ENCODE results near the gene CERS4. TPM values are rescaled to one million over a fixed set of nuclear protein-coding genes. Genes with fewer than 3 reads are reported as not detected.

The CERS4 gene
- total RNA-seq, 4 donors from 2014 or later: 2.1 to 4.0 (median 2.7) TPM

DNA sequence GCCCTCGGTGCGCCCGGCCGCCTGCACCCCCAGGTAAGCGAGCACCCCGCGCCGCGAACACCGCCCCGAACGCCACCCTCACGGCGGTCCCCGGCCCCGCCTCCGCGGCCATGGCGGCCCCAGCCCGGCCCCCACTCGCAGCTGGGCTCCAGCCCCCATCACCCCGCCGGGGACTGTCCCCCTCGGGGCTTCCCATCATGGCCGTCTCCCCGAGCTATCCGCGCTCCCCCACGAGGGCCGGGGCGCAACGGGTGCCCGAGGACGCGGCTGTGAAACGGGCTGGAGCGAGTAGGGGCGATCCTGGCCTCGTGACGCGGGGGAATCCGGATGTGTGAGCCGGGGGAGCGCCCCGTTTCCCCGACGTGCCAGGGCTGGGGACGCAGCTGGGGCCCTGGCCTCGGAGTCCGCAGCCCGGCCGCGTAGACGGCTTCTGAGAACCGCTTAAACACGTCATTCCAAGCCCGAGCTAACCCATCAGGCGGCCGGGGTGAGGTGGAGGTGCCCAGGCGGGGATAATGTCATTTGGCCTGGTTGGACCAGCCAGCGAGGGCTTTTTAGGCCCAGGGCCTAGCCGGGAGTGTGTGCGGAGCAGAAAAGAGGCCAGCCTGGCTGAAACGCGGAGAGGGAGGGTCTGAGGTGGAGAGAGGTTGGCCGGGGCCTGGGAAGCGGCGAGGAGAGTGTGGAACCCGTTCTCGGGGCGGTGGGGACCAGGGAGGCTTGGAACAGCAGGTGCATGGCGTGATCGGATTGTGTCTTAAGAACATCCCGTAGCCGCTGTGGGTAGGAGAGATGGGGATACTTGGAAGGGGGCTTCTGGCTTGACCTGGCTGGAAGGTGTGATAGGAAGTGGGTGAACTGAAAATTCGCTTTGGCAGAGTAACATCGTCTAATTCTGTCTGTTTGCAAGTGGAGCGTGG, 550 bp downstream of the CERS4 start:
- Histone ChIP-seq H3K9me3 (no peaks in the 10 kb centered on the region), H3K36me3 (no peaks in the 10 kb centered on the region), H3K27me3 (peaks cover 7 to 14% (median 10%) of the 10 kb centered on the region in 3 donors), H3K4me1 (no peaks in the 10 kb centered on the region), H3K27ac (peak overlapping the region; percentile 30 to 53 (median 44)), H3K4me3 (peak overlapping the region; percentile 50 to 63 (median 58))
- TF ChIP-seq, protein P1, sequence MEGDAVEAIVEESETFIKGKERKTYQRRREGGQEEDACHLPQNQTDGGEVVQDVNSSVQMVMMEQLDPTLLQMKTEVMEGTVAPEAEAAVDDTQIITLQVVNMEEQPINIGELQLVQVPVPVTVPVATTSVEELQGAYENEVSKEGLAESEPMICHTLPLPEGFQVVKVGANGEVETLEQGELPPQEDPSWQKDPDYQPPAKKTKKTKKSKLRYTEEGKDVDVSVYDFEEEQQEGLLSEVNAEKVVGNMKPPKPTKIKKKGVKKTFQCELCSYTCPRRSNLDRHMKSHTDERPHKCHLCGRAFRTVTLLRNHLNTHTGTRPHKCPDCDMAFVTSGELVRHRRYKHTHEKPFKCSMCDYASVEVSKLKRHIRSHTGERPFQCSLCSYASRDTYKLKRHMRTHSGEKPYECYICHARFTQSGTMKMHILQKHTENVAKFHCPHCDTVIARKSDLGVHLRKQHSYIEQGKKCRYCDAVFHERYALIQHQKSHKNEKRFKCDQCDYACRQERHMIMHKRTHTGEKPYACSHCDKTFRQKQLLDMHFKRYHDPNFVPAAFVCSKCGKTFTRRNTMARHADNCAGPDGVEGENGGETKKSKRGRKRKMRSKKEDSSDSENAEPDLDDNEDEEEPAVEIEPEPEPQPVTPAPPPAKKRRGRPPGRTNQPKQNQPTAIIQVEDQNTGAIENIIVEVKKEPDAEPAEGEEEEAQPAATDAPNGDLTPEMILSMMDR (IDR thresholded peaks at IDR 0.05 in 4 of 5, conservative IDR thresholded peaks at IDR 0.05 in 1 of 5): no peak
- TF ChIP-seq POLR2A (IDR thresholded peaks at IDR 0.05): peak in 1 of 2 donors; percentile 21
- in situ Hi-C loops (cut with MboI; ENCODE audit: low sequenced_read_pairs in 4 of 4) (no loop called here), intact Hi-C loops (cut with DNase I; ENCODE audit: low total_unique reads) (loop anchor here (1.0 kb wide), 1 partner anchor 42 kb away; no protein-coding TSS in a partner anchor)
- DNase-seq: no peak
- ATAC-seq: no peak

DNA sequence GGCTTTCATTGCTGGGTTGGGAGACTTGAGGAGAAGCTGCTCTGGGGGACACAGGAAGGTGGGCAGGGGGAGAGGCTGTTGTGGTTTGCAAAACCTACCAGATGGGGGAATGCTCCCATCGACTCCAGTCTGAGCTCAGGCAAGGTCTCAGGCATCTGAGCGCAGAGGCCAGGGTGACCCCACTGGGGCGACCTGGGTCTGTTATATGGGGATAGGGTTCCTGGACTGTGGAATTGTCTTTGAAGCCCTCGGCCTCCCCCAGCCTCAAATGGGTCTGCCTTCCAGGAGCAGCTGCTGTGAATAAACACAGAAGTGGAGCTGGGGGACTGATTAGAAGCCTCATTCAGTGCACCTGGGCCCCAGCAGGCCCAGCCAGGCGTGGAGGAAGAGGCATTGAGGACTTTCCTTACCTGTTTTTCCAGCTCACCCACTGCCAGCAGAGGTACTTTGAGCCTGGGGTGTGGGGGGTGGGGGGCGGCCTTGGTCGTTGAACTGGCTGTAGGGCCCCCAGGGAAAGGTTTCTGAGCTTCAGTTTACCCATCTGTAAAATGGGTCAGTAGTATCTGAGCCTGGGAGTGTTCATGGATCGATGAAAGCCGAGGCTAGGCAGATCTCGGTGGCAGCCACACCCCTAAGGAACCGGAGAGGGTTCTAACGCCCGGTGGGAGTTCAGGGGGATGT, 1.4 kb downstream of the CERS4 start:
- Histone ChIP-seq H3K27ac (no peak overlapping the region), H3K9me3 (no peaks in the 10 kb centered on the region)
- in situ Hi-C loops (cut with MboI; ENCODE audit: low sequenced_read_pairs in 4 of 4): no loop called here

DNA sequence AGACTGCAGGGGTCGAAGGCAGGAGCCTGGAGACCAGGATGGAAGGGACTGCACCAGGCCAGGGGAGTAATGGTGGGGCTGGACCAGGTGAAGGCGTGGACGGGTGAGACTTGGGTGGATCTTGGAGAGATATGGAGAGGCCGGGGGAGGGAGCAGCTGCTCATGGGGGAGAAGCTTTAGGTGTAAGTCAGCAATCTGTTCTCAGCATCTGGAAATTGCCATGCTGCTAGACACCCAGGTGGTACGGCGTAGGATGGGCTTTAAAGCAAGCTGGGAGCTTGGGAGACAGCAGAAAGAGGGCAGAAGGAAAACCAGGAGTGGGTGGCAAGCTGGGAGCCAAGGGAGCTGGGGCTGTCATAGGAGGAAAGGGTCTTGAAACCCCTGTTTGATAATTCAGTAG, 3.0 kb downstream of the CERS4 start:
- Histone ChIP-seq H3K27me3 (peaks cover 7 to 14% (median 10%) of the 10 kb centered on the region in 3 donors), H3K36me3 (no peaks in the 10 kb centered on the region)
- in situ Hi-C loops (cut with MboI; ENCODE audit: low sequenced_read_pairs in 4 of 4): no loop called here

More for the DNA sequence above, 1.4 kb downstream of the CERS4 start:
- TF ChIP-seq, protein P1 (IDR thresholded peaks at IDR 0.05 in 4 of 5, conservative IDR thresholded peaks at IDR 0.05 in 1 of 5): no peak
- TF ChIP-seq POLR2A (IDR thresholded peaks at IDR 0.05): no peak
- ATAC-seq (no peak), DNase-seq (no peak)
- peak overlapping the region in 1 of 4 donors; percentile 63 for H3K4me3 ChIP-seq
- peaks cover 7 to 14% (median 10%) of the 10 kb centered on the region in 3 donors for H3K27me3 ChIP-seq
- no peaks in the 10 kb centered on the region for H3K4me1 ChIP-seq
- no peaks in the 10 kb centered on the region for H3K36me3 ChIP-seq
- intact Hi-C loops (cut with DNase I; ENCODE audit: low total_unique reads): no loop called here

DNA sequence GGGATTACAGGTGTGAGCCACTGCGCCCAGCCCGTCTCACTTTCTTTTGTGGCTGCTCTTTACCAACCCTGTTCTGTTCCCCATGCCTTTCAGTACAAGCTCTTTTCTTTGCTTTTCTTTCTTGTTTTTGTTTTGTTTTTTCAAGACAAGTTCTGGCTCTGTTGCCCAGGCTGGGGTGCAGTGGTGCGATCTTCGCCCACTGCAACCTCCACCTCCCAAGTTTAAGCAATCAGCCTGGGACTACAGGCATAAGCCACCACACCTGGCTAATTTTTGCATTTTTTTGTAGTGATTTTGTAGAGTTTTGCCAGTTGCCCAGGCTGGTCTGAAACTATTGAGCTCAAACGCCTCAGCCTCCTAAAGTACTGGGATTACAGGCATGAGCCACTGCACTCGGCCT, 3.7 kb downstream of the CERS4 start:
- in situ Hi-C loops (cut with MboI; ENCODE audit: low sequenced_read_pairs in 4 of 4): no loop called here
- TF ChIP-seq POLR2A (IDR thresholded peaks at IDR 0.05): no peak
- TF ChIP-seq, protein P1 (IDR thresholded peaks at IDR 0.05 in 4 of 5, conservative IDR thresholded peaks at IDR 0.05 in 1 of 5): no peak

More for the DNA sequence above, 3.0 kb downstream of the CERS4 start:
- Histone ChIP-seq H3K9me3 (no peaks in the 10 kb centered on the region), H3K27ac (no peak overlapping the region), H3K4me3 (no peak overlapping the region), H3K4me1 (no peaks in the 10 kb centered on the region)
- intact Hi-C loops (cut with DNase I; ENCODE audit: low total_unique reads): no loop called here
- TF ChIP-seq POLR2A (IDR thresholded peaks at IDR 0.05): no peak
- TF ChIP-seq, protein P1 (IDR thresholded peaks at IDR 0.05 in 4 of 5, conservative IDR thresholded peaks at IDR 0.05 in 1 of 5): no peak
- ATAC-seq: no peak
- no peak for DNase-seq

More for the DNA sequence above, 3.7 kb downstream of the CERS4 start:
- Histone ChIP-seq H3K9me3 (no peaks in the 10 kb centered on the region), H3K4me3 (no peak overlapping the region), H3K27me3 (peaks cover 7 to 14% (median 10%) of the 10 kb centered on the region in 3 donors), H3K36me3 (no peaks in the 10 kb centered on the region), H3K4me1 (no peaks in the 10 kb centered on the region), H3K27ac (no peak overlapping the region)
- no peak for ATAC-seq
- intact Hi-C loops (cut with DNase I; ENCODE audit: low total_unique reads): no loop called here
- DNase-seq: no peak

All from gastrocnemius medialis (tissue), 4 donors.